Neural progenitor cell (in vitro differentiated cells): ENCODE measurements around the gene PP2D1. TPM values are rescaled to one million over a fixed set of nuclear protein-coding genes. Genes with fewer than 3 reads are reported as not detected.

Experiments
- DNase-seq: peaks from one replicate; pipeline ENCODE4 v3.0.0-alpha.2; 2016; ENCODE audit warnings: low spot score
- H2AFZ ChIP-seq: fragments of 200-600 bp; sonication (generic); replicated peaks from 2 replicates; pipeline ENCODE4 v1.6.1; 2016; ENCODE audit warnings: antibody characterized with exemption
- H3F3A ChIP-seq: fragments of 200-600 bp; sonication (generic); 2 replicates; pipeline ENCODE4 v1.6.1; 2016; ENCODE audit warnings: antibody characterized with exemption, low read depth
- H3K27ac ChIP-seq: fragments of 200-600 bp; sonication (generic); 2 replicates; pipeline ENCODE4 v1.5.1; 2016; ENCODE audit warnings: mild to moderate bottlenecking
- H3K27me3 ChIP-seq: fragments of 200-600 bp; sonication (generic); 2 replicates; pipeline ENCODE4 v1.6.1; 2016; ENCODE audit warnings: mild to moderate bottlenecking, moderate library complexity
- H3K36me3 ChIP-seq: fragments of 200-600 bp; sonication (generic); 2 replicates; pipeline ENCODE4 v1.5.1; 2016
- H3K4me1 ChIP-seq: fragments of 200-600 bp; sonication (generic); 2 replicates; pipeline ENCODE4 v1.6.1; 2016; ENCODE audit warnings: mixed run types
- H3K4me2 ChIP-seq: fragments of 200-600 bp; sonication (generic); 2 replicates; pipeline ENCODE4 v1.6.1; 2016
- H3K4me3 ChIP-seq: fragments of 200-600 bp; sonication (generic); 2 replicates; pipeline ENCODE4 v1.5.1; 2016
- H3K79me2 ChIP-seq: fragments of 200-600 bp; sonication (generic); 2 replicates; pipeline ENCODE4 v1.6.1; 2016; ENCODE audit warnings: low read depth
- H3K9ac ChIP-seq: fragments of 200-600 bp; sonication (generic); 2 replicates; pipeline ENCODE4 v1.6.1; 2016
- H3K9me3 ChIP-seq: fragments of 200-600 bp; sonication (generic); 2 replicates; pipeline ENCODE4 v1.5.1; 2016; ENCODE audit warnings: low read depth
- H4K20me1 ChIP-seq: fragments of 200-600 bp; sonication (generic); 2 replicates; pipeline ENCODE4 v1.6.1; 2016; ENCODE audit warnings: low read depth
- H3K27ac Mint-ChIP-seq: 3 replicates; pipeline ENCODE4 v1.8.0; 2021; ENCODE audit warnings: mixed read lengths
- H3K27me3 Mint-ChIP-seq: 2 replicates; pipeline ENCODE4 v1.8.0; 2022; ENCODE audit warnings: low read depth, mild to moderate bottlenecking, inconsistent platforms, moderate library complexity, mixed read lengths; ENCODE audit not compliant: insufficient read depth
- H3K36me3 Mint-ChIP-seq: 3 replicates; pipeline ENCODE4 v1.8.0; 2021; ENCODE audit warnings: mixed read lengths
- H3K4me1 Mint-ChIP-seq: 3 replicates; pipeline ENCODE4 v1.8.0; 2021; ENCODE audit warnings: mixed read lengths
- H3K4me3 Mint-ChIP-seq: 3 replicates; pipeline ENCODE4 v1.8.0; 2021; ENCODE audit warnings: mild to moderate bottlenecking, moderate library complexity, mixed read lengths
- H3K9me3 Mint-ChIP-seq: 3 replicates; pipeline ENCODE4 v1.8.0; 2020; ENCODE audit warnings: mixed read lengths
- CTCF ChIP-seq: fragments of 200-600 bp; sonication (generic); IDR thresholded peaks from 2 replicates; pipeline ENCODE4 v1.5.1; 2017; ENCODE audit warnings: antibody characterized with exemption, mild to moderate bottlenecking
- EZH2 ChIP-seq: fragments of 200-600 bp; sonication (generic); IDR thresholded peaks from 2 replicates; pipeline ENCODE4 v1.6.1; 2017; ENCODE audit warnings: antibody characterized with exemption, mild to moderate bottlenecking, moderate library complexity
- EZH2phosphoT487 ChIP-seq: fragments of 200-600 bp; sonication (generic); IDR thresholded peaks from 2 replicates; pipeline ENCODE4 v1.6.1; 2017; ENCODE audit warnings: antibody characterized with exemption
- total RNA-seq: library from RNA; depleted of rRNA; stranded (reverse); fragments of >200 nt; gene quantifications from 2 replicates; pipeline ENCODE4 v1.2.3, GENCODE V29; 2015; ENCODE audit warnings: low replicate concordance

The PP2D1 gene
- total RNA-seq, 1 donor from 2014 or later = not detected

DNA sequence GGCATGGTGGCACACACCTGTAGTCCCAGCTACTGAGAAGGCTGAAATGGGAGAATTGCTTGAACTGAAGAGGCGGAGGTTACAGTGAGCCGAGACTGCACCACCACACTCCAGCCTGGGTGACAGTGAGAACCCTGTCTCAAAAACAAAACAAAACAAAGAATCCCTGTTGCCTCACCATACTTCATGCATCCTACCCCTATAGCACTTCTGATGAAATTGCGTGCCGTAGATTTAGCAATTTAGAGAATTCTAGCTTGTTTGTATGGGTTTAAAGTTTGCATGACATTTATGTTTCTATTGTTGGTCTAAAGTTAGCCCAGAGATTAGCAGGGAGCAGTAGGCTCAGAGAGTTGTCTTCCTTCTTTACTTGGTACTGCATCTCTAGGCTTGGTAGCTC lies 57.4 kb downstream of the PP2D1 start:
- Histone ChIP-seq H3K4me1 (peaks cover 3% of the 10 kb centered on the region), H3K27ac (no peak overlapping the region), H3K79me2 (peaks cover 100% of the 10 kb centered on the region), H3K27me3 (no peaks in the 10 kb centered on the region), H4K20me1 (peaks cover 71% of the 10 kb centered on the region), H3K9ac (no peak overlapping the region), H3K9me3 (no peaks in the 10 kb centered on the region), H2AFZ (no peak overlapping the region), H3K4me3 (no peak overlapping the region), H3F3A (no peaks in the 10 kb centered on the region), H3K4me2 (no peak overlapping the region), H3K36me3 (no peaks in the 10 kb centered on the region)
- H3K27ac Mint-ChIP-seq = no peak overlapping the region
- TF ChIP-seq EZH2 (no peak), EZH2phosphoT487 (no peak), CTCF (no peak)
- no peaks in the 10 kb centered on the region for H3K9me3 Mint-ChIP-seq
- H3K4me3 Mint-ChIP-seq = no peak overlapping the region
- DNase-seq = no peak
- H3K27me3 Mint-ChIP-seq = no peaks in the 10 kb centered on the region
- H3K36me3 Mint-ChIP-seq = peaks cover 13% of the 10 kb centered on the region
- peaks cover 5% of the 10 kb centered on the region for H3K4me1 Mint-ChIP-seq

DNA sequence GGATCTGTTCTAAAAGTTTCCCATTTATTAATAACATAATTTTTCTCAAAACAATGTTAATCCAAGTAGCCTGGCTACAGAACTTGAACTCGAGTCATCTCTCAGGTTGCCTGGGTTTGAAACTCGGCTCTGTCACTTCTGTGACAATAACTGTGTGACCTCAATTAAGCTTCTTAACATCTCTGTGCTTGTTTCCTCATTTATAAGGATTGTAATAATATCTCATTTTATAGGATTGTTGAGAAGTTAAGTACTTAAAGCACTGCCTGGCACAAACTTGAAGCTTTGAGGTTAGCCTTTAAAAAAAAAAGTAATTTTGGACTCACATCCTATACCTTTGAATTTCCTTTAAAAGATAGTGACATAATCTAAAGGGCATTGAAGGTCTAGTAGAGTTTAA lies 61.7 kb downstream of the PP2D1 start:
- Histone ChIP-seq H3K4me1 (peaks cover 22% of the 10 kb centered on the region), H3K27ac (no peak overlapping the region), H3K9ac (no peak overlapping the region), H2AFZ (no peak overlapping the region), H3K9me3 (no peaks in the 10 kb centered on the region), H3K36me3 (no peaks in the 10 kb centered on the region), H3F3A (peaks cover 17% of the 10 kb centered on the region), H4K20me1 (peaks cover 65% of the 10 kb centered on the region), H3K79me2 (peaks cover 81% of the 10 kb centered on the region), H3K27me3 (no peaks in the 10 kb centered on the region), H3K4me3 (no peak overlapping the region), H3K4me2 (no peak overlapping the region)
- Mint-ChIP-seq H3K27me3 (peaks cover 6% of the 10 kb centered on the region), H3K36me3 (peaks cover 10% of the 10 kb centered on the region), H3K4me3 (no peak overlapping the region), H3K9me3 (no peaks in the 10 kb centered on the region), H3K4me1 (peaks cover 34% of the 10 kb centered on the region), H3K27ac (no peak overlapping the region)
- TF ChIP-seq EZH2 (no peak), CTCF (no peak), EZH2phosphoT487 (no peak)
- DNase-seq = no peak

GRCh38 chr3:19948226-19948591 lies 63.9 kb downstream of the PP2D1 start:
- TF ChIP-seq EZH2phosphoT487 = no peak
- peak overlapping the region; percentile 89 for H3K4me2 ChIP-seq
- peak overlapping the region; percentile 90 for H3K9ac ChIP-seq
- no peaks in the 10 kb centered on the region for H3K27me3 ChIP-seq
- H3K9me3 ChIP-seq = no peaks in the 10 kb centered on the region
- Mint-ChIP-seq H3K27me3 (peaks cover 6% of the 10 kb centered on the region), H3K4me3 (peak overlapping the region; percentile 99), H3K36me3 (peaks cover 7% of the 10 kb centered on the region), H3K9me3 (no peaks in the 10 kb centered on the region), H3K4me1 (peaks cover 34% of the 10 kb centered on the region), H3K27ac (peak overlapping the region; percentile 90)
- H3K4me1 ChIP-seq = peaks cover 22% of the 10 kb centered on the region
- DNase-seq = no peak
- peak overlapping the region; percentile 92 for H3K4me3 ChIP-seq
- no peaks in the 10 kb centered on the region for H3K36me3 ChIP-seq
- peaks cover 60% of the 10 kb centered on the region for H3K79me2 ChIP-seq
- H3K27ac ChIP-seq = peak overlapping the region; percentile 97
- no peak overlapping the region for H2AFZ ChIP-seq
- peaks cover 56% of the 10 kb centered on the region for H4K20me1 ChIP-seq
- H3F3A ChIP-seq = peaks cover 17% of the 10 kb centered on the region

DNA sequence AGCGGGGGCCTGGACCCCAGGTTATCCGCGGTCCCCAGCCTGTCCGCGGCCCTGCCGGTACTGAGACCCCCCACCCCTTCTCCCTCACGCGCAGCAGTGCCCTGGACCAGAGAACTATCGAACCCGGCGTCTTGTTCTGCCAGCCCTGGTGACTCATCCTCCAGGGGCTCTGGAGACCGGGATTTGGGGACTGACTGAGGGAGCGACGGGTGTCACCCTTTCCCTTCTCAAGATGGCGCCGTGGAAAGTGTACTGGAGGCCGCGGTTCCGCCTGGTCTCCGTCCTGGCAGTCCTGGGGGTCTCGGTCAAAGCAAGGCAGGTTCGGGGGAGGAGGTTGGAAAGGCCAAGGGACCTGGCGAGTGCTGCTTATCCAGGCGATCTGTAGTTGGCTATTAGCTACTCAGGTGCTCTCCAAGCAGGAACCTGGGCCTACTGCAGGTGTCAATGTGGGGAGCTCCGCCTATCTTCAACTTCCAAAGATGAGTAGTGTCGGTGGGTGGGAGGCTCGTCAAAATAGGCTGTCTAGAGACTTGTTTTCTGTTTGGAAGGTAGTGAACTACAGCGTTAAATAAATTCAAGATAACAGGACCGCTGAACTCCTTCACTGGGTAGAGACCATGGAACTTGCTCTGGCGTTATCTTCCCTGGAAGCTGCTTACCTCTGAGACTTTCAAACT lies 64.4 kb downstream of the PP2D1 start:
- Mint-ChIP-seq H3K27ac (peak overlapping the region; percentile 90), H3K27me3 (peaks cover 6% of the 10 kb centered on the region), H3K4me3 (peak overlapping the region; percentile 99), H3K4me1 (peaks cover 34% of the 10 kb centered on the region), H3K36me3 (peaks cover 9% of the 10 kb centered on the region), H3K9me3 (peaks cover 3% of the 10 kb centered on the region)
- H3K4me3 ChIP-seq = peak overlapping the region; percentile 92
- TF ChIP-seq EZH2phosphoT487 (no peak), CTCF (no peak), EZH2 (no peak)
- H4K20me1 ChIP-seq = peaks cover 51% of the 10 kb centered on the region
- peaks cover 55% of the 10 kb centered on the region for H3K79me2 ChIP-seq
- no peaks in the 10 kb centered on the region for H3K36me3 ChIP-seq
- peak overlapping the region; percentile 89 for H3K4me2 ChIP-seq
- peak overlapping the region; percentile 90 for H3K9ac ChIP-seq
- no peaks in the 10 kb centered on the region for H3K9me3 ChIP-seq
- peak overlapping the region; percentile 97 for H3K27ac ChIP-seq
- no peak overlapping the region for H2AFZ ChIP-seq
- H3K4me1 ChIP-seq = peaks cover 22% of the 10 kb centered on the region
- peak; percentile 68 for DNase-seq
- H3K27me3 ChIP-seq = no peaks in the 10 kb centered on the region
- H3F3A ChIP-seq = peaks cover 17% of the 10 kb centered on the region
